Left cardiac atrium (tissue), 4 donors: ENCODE results near the gene CEP78. TPM values are rescaled to one million over a fixed set of nuclear protein-coding genes. Genes with fewer than 3 reads are reported as not detected.
"Not testable (repeated sequence)": the region's sequence is repeated elsewhere in the genome, so short reads cannot be mapped to it uniquely, and the experiment has no call there.

Source experiments
- ATAC-seq, 2 donors: fragments of 200-7000 bp; cut with Tn5 transposase; one replicate each; pipeline ENCODE4 v1.9.1; 2020; ENCODE audit warnings: mild to moderate bottlenecking in 2 of 2, moderate library complexity in 2 of 2
- DNase-seq: peaks from one replicate; pipeline ENCODE4 v3.0.0-alpha.2; 2020
- intact Hi-C, 2 donors: fragments of 100-400 bp; cut with DNase I; formaldehyde crosslinking; loops; one replicate each; pipeline versions ENCODE4 v1.14.1 to v1.15.1; 2022 to 2023
- long read RNA-seq: library from polyadenylated mRNA; unstranded; transcript quantifications from one replicate; pipeline ENCODE4 v2.0.0, GENCODE V29; 2021
- total RNA-seq, 2 donors: library from RNA; stranded (reverse); fragmentation: NEBNext Ultra II Directional; extraction: Animal tissue kit (Norgen Biotek cat#: 25700); gene quantifications; one replicate each; pipeline ENCODE4 v1.2.1, GENCODE V29; 2021
- donor health status: DM: no; HTN: yes; CAD: no.
- donor health status: DM: no; HTN: yes; CAD: no; lungs with severe emphysema.
- donor health status: DM: yes; HTN: yes; CAD: no.
- donor health status: Dilated cardiomyopathy.

Gene CEP78, protein sequence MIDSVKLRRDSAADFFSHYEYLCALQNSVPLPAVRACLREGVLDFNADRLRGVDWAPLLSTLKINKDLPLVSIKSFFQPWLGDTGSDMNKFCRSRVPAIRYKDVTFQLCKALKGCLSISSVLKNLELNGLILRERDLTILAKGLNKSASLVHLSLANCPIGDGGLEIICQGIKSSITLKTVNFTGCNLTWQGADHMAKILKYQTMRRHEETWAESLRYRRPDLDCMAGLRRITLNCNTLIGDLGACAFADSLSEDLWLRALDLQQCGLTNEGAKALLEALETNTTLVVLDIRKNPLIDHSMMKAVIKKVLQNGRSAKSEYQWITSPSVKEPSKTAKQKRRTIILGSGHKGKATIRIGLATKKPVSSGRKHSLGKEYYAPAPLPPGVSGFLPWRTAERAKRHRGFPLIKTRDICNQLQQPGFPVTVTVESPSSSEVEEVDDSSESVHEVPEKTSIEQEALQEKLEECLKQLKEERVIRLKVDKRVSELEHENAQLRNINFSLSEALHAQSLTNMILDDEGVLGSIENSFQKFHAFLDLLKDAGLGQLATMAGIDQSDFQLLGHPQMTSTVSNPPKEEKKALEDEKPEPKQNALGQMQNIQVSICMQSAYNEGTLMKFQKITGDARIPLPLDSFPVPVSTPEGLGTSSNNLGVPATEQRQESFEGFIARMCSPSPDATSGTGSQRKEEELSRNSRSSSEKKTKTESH
- total RNA-seq: 1 to 10 TPM; 4.6 to 5.8 TPM
- long read RNA-seq, partial matches to known transcripts: 0 of 3 reads
- long read RNA-seq, other reads (novel, unspliced or antisense): 1 of 3 reads

DNA sequence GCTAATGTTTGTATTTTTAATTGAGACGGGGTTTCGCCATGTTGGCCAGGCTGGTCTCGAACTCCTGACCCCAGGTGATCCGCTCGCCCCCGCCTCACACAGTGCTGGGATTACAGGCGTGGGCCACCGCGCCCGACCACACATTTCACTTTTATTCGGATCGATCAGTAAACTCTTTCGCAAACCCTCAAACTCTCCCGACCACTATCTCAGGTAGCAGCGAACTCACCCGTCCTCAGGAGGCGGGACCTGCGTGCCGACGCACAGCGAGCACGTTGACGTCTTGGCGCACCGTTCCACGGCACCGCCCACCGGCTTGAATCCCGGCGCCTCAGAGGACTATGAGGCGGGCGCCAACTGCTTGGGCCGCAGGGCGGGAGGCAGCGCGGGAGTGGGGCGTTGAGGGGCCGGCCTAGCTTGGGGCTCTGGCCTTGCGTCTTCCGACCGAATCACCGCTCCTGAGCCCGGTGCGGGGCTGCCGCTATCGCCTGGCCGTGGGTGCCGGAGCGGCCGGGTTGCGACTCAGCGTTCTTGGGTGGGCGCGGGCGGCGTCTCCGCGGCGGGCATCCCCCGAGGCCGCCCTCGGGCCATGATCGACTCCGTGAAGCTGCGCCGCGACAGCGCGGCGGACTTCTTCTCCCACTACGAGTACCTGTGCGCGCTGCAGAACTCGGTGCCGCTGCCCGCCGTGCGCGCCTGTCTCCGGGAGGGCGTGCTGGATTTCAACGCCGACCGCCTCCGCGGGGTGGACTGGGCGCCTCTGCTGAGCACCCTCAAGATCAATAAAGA is at the start of gene CEP78:
Gene CEP78 (plus strand): TSS at position 314 of the 789 bp plus-strand sequence. CDS start 276 bp downstream, at position 590.
- DNase-seq: peak; percentile 95
- intact Hi-C loops: no loop called here

DNA sequence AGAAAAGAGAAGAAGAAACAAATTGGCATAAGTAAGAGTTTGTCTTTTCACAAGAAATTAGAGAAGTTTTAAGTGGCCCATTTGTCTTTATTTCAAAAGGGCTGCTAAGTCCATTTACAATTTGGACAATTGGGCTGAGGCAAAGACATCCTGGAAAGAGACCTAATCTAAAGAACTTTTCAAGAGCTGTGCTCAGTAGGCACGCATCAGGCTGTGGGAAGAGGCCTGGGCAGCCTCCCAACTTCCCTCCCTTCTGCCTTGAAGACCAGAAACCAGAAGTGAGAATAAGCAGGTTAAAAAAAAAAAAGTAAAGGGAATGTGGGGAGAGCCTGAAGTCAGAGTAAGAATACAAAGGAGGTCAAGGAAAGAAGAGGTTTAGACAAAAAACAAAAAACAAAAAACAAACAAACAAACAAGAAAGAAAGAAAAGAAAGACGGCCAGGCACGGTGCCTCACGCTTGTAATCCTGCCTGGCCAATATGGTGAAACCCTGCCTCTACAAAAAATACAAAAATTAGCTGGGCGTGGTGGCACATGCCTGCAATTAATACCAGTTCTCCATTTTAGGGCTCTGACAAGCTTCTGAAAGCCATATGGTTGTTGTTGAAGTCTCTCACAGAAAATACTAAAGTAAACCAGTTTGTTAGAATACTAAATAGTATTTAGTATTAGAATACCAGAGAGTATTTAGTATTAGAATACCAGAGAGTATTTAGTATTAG is 48.0 kb upstream of the CEP78 start:
- intact Hi-C loops: no loop called here
- DNase-seq: peak; percentile 21

More for the DNA sequence above, at the start of gene CEP78:
- ATAC-seq: peak; percentile 99

DNA sequence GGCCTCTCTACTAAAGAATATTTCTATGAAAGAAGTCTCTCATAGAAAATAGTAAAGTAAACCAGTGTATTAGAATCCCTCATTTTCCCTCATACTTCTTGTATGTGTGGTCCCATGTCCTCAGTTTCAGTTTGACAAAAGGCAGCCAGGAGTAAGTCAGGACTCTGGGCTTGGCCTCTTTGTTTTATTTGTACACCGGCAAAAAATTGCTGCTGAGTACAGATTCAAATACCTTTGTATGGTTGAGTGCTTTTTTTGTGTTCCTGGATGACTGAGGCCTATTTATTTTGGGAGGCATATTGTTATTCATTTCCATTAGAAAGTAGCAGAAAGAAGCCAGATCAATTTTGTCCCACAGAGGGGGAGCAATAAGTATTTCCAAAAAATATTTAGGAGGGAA is 47.3 kb upstream of the CEP78 start:
- DNase-seq (no peak), ATAC-seq (no peak)
- intact Hi-C loops: no loop called here

More for the DNA sequence above, 48.0 kb upstream of the CEP78 start:
- peak in 1 of 2 donors; percentile 65 for ATAC-seq

DNA sequence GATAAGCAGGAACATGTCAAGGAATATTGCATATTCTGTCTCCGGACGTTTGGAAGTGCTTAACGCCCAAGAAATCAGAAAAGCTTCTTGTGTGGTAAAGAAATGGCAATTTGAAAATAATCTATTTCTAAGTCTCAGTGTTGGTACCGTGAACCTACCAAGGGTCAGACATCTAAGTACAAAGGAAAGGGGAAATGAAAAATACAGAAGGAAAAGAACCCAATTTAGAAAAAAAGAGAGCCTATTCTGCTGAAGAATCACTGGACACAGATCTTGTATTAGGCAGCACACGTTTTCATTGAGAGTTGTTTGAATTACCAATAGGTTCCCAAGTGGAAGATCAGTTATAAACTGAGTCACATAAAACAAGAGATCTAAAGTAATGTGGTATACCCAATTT is 46.9 kb upstream of the CEP78 start:
- DNase-seq (no peak), ATAC-seq (no peak)
- intact Hi-C loops: no loop called here

DNA sequence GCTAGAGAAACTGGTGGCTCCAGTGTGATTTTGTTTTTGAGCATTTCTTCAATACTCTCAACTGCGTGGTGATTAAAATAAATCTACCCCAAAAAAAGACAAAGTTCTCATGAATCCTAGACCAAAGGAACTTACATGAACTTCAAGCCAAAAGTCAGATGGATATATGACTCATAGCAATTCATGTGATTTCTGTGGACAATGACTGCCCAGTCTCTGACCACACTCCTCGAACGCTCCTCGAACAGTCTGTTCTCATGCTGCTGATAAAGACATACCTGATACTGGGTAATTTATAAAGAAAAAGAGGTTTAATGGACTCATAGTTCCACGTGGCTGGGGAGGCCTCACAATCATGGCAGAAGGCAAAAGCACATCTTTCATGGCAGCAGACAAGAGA is 46.4 kb upstream of the CEP78 start:
- no peak for ATAC-seq

DNA sequence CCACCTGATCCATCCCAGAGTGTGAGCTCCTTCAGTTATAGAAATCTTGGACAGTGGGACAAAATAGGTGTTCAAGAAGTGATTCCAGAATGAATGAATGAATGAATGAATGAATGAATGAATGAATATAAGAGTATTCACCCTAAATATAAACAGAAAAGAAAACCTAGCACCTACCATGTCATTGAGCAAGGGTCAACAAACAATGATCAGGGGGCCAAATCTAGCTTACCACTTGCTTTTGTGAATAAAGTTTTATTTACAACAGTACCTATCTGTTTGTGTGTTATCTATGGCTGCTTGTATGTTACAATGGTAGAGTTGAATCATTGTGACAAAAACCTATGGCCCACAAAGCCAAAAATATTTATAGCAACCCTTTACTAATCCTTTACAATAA is 43.9 kb upstream of the CEP78 start:
- ATAC-seq: no peak
- intact Hi-C loops: no loop called here
- DNase-seq: no peak

More for the DNA sequence above, 46.4 kb upstream of the CEP78 start:
- intact Hi-C loops: no loop called here
- DNase-seq: no peak

DNA sequence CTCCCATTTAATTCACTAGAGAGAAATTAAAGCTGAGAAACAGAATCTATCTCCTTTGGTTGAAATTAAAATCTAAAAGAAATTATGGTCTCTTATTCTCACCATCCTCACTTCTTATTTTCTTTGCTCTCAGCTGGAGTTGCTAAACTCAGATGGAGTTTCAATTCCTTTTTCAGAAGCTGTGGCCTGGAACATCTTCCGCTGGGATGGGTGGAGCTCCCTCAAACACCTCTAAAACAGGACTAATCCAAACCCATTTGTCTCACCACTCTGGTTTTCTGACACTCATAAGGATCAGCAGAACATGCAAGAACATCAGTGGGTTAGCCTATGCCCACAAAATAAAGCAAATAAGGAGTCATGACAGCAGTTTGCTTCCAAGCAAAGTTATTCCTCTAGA is 39.6 kb upstream of the CEP78 start:
- no peak for ATAC-seq
- intact Hi-C loops: no loop called here
- DNase-seq: no peak

DNA sequence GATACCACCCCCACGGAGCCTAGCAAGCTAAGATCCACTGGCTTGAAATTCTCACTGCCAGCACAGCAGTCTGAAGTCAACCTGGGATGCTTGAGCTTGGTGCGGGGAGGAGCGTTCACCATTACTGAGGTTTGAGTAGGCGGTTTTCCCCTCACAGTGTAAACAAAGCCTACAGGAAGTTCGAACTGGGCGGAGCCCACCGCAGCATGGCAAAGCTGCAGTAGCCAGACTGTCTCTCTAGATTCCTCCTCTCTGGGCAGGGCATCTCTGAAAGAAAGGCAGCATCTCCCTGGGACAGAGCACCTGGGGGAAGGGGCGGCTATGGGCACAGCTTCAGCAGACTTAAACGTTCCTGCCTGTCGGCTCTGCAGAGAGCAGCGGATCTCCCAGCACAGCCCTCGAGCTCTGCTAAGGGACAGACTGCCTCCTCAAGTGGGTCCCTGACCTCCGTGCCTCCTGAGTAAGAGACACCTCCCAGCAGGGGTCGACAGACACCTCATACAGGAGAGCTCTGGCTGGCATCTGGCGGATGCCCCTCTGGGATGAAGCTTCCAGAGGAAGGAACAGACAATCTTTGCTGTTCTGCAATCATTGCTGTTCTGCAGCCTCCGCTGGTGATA is 34.6 kb upstream of the CEP78 start:
- DNase-seq: peak; percentile 25
- ATAC-seq, intact Hi-C loops: not testable (repeated sequence)

DNA sequence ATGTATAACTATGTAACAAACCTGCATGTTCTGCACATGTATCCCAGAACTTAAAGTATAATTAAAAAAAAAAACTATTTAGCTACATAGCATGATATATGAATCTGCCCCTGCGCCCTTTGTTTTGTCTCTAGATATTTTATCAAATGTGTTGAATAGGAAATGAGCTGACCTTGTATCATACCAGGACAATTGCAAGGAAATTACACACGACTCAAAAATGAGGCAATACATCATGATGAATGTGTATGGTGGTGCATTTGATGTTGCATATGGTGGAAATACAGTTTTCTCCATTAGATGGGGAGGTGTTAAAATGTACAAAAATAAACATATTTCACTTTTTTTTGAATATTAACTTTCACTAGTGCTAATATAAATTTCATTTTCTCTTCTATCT is 28.6 kb upstream of the CEP78 start:
- ATAC-seq (no peak), DNase-seq (no peak)
- intact Hi-C loops: no loop called here

DNA sequence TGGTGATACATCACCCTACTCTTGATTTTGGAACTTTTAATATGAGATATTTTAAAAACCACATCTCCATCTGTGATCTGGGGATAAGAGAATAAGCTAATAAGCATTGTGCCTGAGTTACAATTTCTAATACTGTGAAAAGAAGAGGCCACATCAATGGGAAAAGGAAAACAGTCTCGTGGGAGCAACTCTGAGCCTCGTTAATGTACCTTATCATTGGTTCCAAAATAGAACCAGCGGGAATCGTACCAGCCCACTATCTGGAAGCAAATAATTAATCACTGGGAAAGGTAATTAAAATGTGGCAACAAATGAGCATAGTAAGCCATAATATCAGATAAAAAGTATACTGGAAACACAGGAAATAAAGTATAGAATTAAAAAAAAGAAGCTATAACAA is 28.0 kb upstream of the CEP78 start:
- ATAC-seq (no peak), DNase-seq (no peak)
- intact Hi-C loops: no loop called here

DNA sequence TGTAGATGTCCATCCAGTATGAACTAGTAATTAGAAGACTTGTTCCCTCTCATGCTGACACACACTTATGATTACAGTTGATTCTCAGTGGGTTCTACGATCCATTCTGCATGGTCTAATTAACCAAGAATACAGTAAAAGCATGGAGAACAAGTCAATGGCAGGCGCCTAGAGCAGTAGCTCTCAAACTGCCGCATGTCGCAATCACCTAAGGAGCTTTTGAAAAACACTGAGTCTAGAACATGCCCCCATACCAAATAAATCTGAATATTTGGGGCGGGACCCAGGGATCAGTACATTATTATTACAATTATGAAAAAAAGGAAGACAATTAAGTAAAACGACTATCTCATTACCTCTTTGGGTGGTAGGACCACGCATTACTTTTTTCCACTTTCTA is 26.7 kb upstream of the CEP78 start:
- ATAC-seq (no peak), DNase-seq (no peak)
- intact Hi-C loops: no loop called here

DNA sequence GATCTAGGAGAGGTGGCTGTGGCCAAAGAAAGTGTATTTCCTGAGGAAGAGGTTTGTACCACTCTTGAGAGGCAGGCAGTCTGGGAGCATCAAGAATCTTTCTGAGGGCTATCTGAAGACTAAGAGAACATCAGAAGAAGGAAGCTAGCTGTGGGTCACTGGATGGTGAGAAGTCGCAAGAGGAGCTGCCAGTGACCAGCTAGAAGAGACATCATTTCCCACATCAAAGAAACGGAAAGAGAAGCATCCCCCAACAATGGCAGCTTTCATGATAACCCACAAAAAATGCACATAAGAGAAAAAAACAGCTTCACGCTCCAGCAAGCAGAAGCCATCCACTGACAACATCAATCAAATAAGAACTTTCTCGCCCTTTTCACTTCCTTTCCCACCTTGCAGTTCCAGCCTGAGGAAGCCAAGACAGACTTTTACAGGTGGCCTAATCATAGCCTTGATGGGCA is 25.0 kb upstream of the CEP78 start:
- DNase-seq (no peak), ATAC-seq (no peak)
- intact Hi-C loops: no loop called here

DNA sequence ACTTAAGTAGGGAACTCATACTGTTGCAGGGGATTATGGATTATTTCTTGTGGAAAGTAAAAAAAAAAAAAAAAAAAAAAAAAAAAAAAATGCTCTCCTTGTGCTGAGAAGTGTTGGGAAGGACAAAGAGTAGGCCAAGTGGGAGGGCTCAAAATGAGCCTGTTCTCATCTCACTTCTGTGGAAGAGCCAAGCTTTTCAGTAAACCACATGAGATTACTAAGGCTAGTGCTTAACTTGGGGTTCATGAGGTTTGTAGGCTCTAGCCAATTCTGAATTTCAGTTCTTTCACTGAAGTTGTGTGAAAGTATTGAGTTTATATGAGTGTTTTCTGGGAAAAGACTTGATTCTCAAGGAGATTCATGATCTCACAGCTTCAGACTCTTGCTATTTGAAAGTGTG is 23.0 kb upstream of the CEP78 start:
- no peak for DNase-seq
- ATAC-seq: no peak
- intact Hi-C loops: no loop called here

DNA sequence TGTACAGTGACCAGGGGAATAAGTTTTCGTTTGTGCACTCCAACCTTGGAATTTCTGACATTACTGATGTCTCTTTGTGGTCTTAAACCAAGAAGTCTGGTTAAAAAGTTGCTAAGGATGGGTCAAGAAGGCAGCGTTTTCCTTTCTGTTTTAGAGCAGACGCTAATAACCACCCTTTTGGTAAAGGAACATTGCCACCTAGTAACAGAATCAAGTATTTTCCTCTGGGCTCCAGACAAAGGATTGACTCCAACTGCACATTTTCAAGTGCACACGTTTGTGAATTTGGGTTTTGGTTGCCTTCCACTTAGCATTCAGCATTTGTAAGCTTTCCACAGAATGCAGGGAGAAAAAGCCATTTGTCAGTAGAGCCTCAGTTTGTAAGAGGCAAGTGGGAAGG is 22.2 kb upstream of the CEP78 start:
- no peak for DNase-seq
- intact Hi-C loops: no loop called here
- peak in 1 of 2 donors; percentile 38 for ATAC-seq

DNA sequence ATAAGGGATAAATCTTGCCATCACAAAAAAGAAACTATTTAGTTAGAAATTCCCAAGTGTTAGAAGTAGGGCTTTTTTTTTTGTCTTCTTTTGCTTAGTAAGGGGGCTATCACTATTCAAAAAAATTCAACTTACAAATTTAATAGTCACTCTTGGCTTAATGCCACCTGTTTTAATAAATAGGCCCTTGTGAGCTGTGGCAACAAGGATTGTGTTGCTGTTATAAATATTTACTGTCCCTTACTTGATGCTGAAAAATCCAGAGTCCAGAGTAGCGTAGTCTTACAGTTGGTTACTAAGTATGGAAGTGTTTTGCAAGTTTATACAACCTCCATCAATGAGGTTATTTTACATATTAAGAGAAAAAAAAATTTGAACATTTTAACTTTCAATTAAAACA is 21.4 kb upstream of the CEP78 start:
- intact Hi-C loops: no loop called here

DNA sequence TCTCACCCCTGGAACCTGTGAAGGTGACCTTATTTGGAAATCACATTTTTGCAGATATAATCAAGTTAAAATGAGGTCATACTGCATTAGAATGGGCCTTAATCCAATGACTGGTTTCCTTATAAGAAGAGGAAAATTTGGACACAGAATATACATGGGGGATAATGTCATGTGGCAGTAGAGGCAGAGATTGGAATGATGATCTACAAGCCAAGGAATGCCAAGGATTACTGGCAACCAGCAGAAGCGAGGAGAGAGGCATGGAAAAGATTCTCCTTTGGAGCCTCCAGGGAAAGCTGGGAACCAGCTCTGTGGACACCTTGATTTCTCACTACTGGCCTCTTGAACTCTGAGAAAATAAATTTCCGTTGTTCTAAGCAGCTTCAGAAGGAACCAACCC is 20.2 kb upstream of the CEP78 start:
- DNase-seq: no peak
- no peak for ATAC-seq
- intact Hi-C loops: no loop called here

More for the DNA sequence above, 21.4 kb upstream of the CEP78 start:
- DNase-seq: no peak
- no peak for ATAC-seq

DNA sequence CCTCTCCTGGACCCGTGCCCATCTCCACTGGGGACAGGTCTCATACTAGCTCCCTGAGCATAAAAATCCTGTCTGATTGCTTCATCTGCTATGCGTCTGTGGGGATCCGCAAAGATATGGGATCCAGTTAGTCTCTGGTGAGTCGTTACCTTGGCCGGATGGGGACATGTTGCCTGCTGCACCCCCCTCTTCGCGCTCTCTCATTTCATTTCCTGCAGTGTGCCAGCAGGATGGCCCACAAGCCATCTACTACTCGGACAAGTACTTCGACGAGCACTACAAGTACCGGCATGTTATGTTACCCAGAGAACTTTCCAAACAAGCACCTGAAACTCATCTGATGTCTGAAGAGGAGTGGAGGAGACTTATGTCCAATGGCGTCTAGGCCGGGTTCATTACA is 17.0 kb upstream of the CEP78 start:
- ATAC-seq: no peak
- intact Hi-C loops: no loop called here
- no peak for DNase-seq

DNA sequence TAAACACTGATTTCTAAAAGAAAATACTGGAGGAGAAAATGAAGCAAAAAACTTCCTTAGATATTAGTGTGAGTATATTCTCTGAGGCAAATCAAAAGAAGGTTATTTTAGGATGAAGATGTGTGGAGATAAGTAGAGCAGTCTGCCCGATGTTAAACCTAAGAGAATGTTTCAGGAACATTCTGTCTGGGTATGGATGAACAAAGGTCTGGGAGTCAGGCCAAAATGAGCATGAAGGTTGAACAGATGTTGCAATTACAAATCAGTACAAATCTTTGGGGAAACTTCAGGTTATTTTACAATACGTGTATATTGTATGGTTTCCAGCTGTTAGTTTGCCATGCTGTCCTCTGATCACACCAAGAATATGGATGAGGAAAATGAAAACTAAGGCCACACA is 14.4 kb upstream of the CEP78 start:
- ATAC-seq: no peak
- DNase-seq: no peak

DNA sequence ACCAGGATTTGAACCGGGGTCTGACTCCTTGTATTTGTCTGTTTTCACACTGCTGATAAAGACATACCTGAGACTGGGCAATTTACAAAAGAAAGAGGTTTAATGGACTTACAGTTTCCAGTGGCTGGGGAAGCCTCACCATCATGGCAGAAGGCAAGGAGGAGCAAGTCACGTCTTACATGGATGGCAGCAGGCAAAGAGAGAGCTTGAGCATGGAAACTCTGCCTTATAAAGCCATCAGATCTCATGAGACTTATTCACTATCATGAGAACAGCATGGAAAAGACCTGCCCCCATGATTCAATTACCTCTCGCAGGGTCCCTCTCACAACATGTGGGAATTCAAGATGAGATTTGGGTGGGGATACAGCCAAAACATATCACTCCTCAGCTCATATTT is 14.0 kb upstream of the CEP78 start:
- intact Hi-C loops: not testable (repeated sequence)

More for the DNA sequence above, 14.4 kb upstream of the CEP78 start:
- intact Hi-C loops: no loop called here

More for the DNA sequence above, 14.0 kb upstream of the CEP78 start:
- ATAC-seq, DNase-seq: not testable (repeated sequence)
